Endothelial cell of umbilical vein (primary cell): Measurements from ENCODE around the gene ZMYM1. TPM values are rescaled to one million over a fixed set of nuclear protein-coding genes. Genes with fewer than 3 reads are reported as not detected.

Source experiments
- BruUV-seq: library from RNA; stranded (reverse); fragments of 400-500 nt; replicated peaks from 2 replicates; lab custom pipeline; 2021; lab: Mats Ljungman, UMichigan
- CTCF ChIA-PET: fragments of 300-600, 350-600 bp; sonication (Branson Sonifier 250); formaldehyde crosslinking; loops from one replicate; lab custom pipeline; 2021; ENCODE audit warnings: antibody characterized with exemption, inconsistent platforms; lab: Charles Lee
- POLR2A ChIA-PET: fragments of 300-600, 350-600 bp; sonication (Branson Sonifier 250); formaldehyde crosslinking; loops from one replicate; lab custom pipeline; 2021; ENCODE audit warnings: antibody characterized with exemption, inconsistent platforms; lab: Charles Lee
- DNase-seq: peaks from one replicate; pipeline ENCODE4 v3.0.0-alpha.2; 2011; ENCODE audit warnings: low read depth, low spot score
- FAIRE-seq: peaks from 2 replicates; lab custom pipeline; 2011; peaks lifted over from hg19 to GRCh38; lab: Jason Lieb, UNC
- H2AFZ ChIP-seq: 2 replicates; pipeline ENCODE4 v1.6.0; 2012; ENCODE audit warnings: low read depth, low read length, control low read depth, inconsistent platforms
- H3K27ac ChIP-seq: 2 replicates; pipeline ENCODE4 v1.5.1; 2011; ENCODE audit warnings: low read depth, mild to moderate bottlenecking, control low read depth, low read length, moderate library complexity; ENCODE audit not compliant: insufficient read depth
- H3K27me3 ChIP-seq, 2 experiments: 2 replicates each; pipeline versions ENCODE4 v1.6.0 to v1.6.1; 2011; ENCODE audit warnings: low read length in 2 of 2, mixed read lengths in 1 of 2; ENCODE audit not compliant: control insufficient read depth in 2 of 2, insufficient read depth in 2 of 2
- H3K36me3 ChIP-seq, 2 experiments: 2 replicates in 1 of 2; 3 replicates in 1 of 2; pipeline ENCODE4 v1.5.1; 2011; ENCODE audit warnings: low read length in 2 of 2, mild to moderate bottlenecking in 1 of 2, moderate library complexity in 1 of 2; ENCODE audit not compliant: control insufficient read depth in 2 of 2, insufficient read depth in 2 of 2; ENCODE audit errors: extremely low read depth in 1 of 2
- H3K4me1 ChIP-seq: 3 replicates; pipeline ENCODE4 v1.5.1; 2011; ENCODE audit warnings: mild to moderate bottlenecking, low read length; ENCODE audit not compliant: control insufficient read depth, insufficient read depth; ENCODE audit errors: extremely low read depth
- H3K4me2 ChIP-seq: 2 replicates; pipeline ENCODE4 v1.6.1; 2011; ENCODE audit warnings: low read length, control low read depth, mixed read lengths; ENCODE audit not compliant: insufficient read depth
- H3K4me3 ChIP-seq, 3 experiments: fragments of 200-600 bp in 1 of 3; sonication (generic), shearing (Covaris generic) in 1 of 3; replicated peaks in 1 of 3; 2 replicates each; pipeline ENCODE4 v1.5.1; 2011 to 2016; ENCODE audit warnings: control low read depth in 3 of 3, low read length in 3 of 3, mild to moderate bottlenecking in 2 of 3, inconsistent platforms in 1 of 3, low read depth in 1 of 3, moderate library complexity in 1 of 3; ENCODE audit not compliant: insufficient read depth in 1 of 3
- H3K79me2 ChIP-seq: 2 replicates; pipeline ENCODE4 v1.6.0; 2012; ENCODE audit warnings: low read length, inconsistent platforms; ENCODE audit not compliant: control insufficient read depth, insufficient read depth
- H3K9ac ChIP-seq: replicated peaks from 2 replicates; pipeline ENCODE3; 2011; ENCODE audit warnings: low read length, control low read depth; ENCODE audit not compliant: insufficient read depth; ENCODE audit errors: extremely low read depth
- H3K9me1 ChIP-seq: replicated peaks from 3 replicates; pipeline ENCODE4 v1.6.0; 2011; ENCODE audit warnings: mild to moderate bottlenecking, low read length; ENCODE audit not compliant: control insufficient read depth, insufficient read depth; ENCODE audit errors: extremely low read depth
- H3K9me3 ChIP-seq: replicated peaks from 2 replicates; pipeline ENCODE4 v1.5.1; 2012; ENCODE audit warnings: low read length, inconsistent platforms; ENCODE audit not compliant: control insufficient read depth, insufficient read depth
- H4K20me1 ChIP-seq: replicated peaks from 2 replicates; pipeline ENCODE3; 2011; ENCODE audit warnings: mild to moderate bottlenecking, low read length; ENCODE audit not compliant: control insufficient read depth, insufficient read depth; ENCODE audit errors: extremely low read depth
- CTCF ChIP-seq, 2 donors: IDR thresholded peaks; 1 replicate in 1 of 2; 2 replicates in 1 of 2; pipeline ENCODE4 v1.5.1; 2011; ENCODE audit warnings: low read length in 2 of 2, mild to moderate bottlenecking in 2 of 2, moderate library complexity in 2 of 2, control low read depth in 1 of 2, inconsistent platforms in 1 of 2, low read depth in 1 of 2; ENCODE audit not compliant: insufficient read depth in 1 of 2; ENCODE audit errors: extremely low read depth in 1 of 2
- EZH2 ChIP-seq: IDR thresholded peaks from 2 replicates; pipeline ENCODE4 v1.6.1; 2012; ENCODE audit warnings: borderline replicate concordance, low read depth, mild to moderate bottlenecking, moderate library complexity, low read length, inconsistent platforms; ENCODE audit not compliant: severe bottlenecking
- FOS ChIP-seq: IDR thresholded peaks from 2 replicates; pipeline ENCODE4 v1.6.1; 2011; ENCODE audit warnings: mild to moderate bottlenecking, low read length, moderate library complexity, borderline replicate concordance; ENCODE audit not compliant: insufficient read depth
- GATA2 ChIP-seq: IDR thresholded peaks from 2 replicates; pipeline ENCODE4 v1.7.0; 2011; ENCODE audit warnings: low read depth, mild to moderate bottlenecking, moderate library complexity, mixed read lengths, low read length; ENCODE audit not compliant: insufficient read length, insufficient read depth
- JUN ChIP-seq: IDR thresholded peaks from 2 replicates; pipeline ENCODE4 v1.6.1; 2011; ENCODE audit warnings: borderline replicate concordance, low read depth; ENCODE audit not compliant: insufficient read length, insufficient read depth
- MYC ChIP-seq: IDR thresholded peaks from one replicate; pipeline ENCODE4 v1.6.1; 2011; ENCODE audit warnings: mild to moderate bottlenecking, low read depth, low read length
- POLR2A ChIP-seq: IDR thresholded peaks from 2 replicates; pipeline ENCODE4 v1.6.1; 2012; ENCODE audit warnings: low read depth, mild to moderate bottlenecking, control low read depth, low read length
- POLR2AphosphoS5 ChIP-seq: IDR thresholded peaks from 2 replicates; pipeline ENCODE4 v1.6.1; 2012; ENCODE audit warnings: low read depth, mild to moderate bottlenecking, control low read depth, low read length, moderate library complexity; ENCODE audit not compliant: insufficient read depth
- dilution Hi-C: fragments of 300-500 bp; cut with MboI; formaldehyde crosslinking; loops from one replicate; pipeline ENCODE4 v1.15.0; 2019; ENCODE audit warnings: low sequenced_read_pairs; ENCODE audit not compliant: extremely low pct_ligation_motif_present
- intact Hi-C: fragments of 100-400 bp; cut with micrococcal nuclease; formaldehyde crosslinking; loops from one replicate; pipeline ENCODE4 v1.10.0; 2022
- polyA plus RNA-seq, 4 experiments: library from polyadenylated mRNA; depleted of rRNA in 3 of 4; stranded (reverse) in 3 of 4; unstranded in 1 of 4; fragments of >200 nt; gene quantifications; 2 replicates each; pipeline versions ENCODE4 v1.2.1 to v1.2.3, GENCODE V29; 2011 to 2012; ENCODE audit warnings: missing spikeins in 1 of 4
- total RNA-seq: library from RNA; stranded (reverse); gene quantifications from 2 replicates; pipeline ENCODE4 v1.2.3, GENCODE V29; 2021
- TF ChIP-seq, protein P1 (sequence below): IDR thresholded peaks from 2 replicates; pipeline ENCODE4 v1.6.1; 2011; ENCODE audit not compliant: insufficient read depth, insufficient read length

The ZMYM1 gene
- total and polyA plus RNA-seq, 2 donors (not counting 3 experiments of a cell fraction or from before 2014, with no cell fraction given), result 5.8 to 21.4 TPM

- Histone ChIP-seq H3K4me1 (peaks cover 10% of the 10 kb centered on the region), H3K9ac (no peak overlapping the region), H3K4me3 (no peak overlapping the region), H3K9me3 (no peaks in the 10 kb centered on the region), H3K27me3 (no peaks in the 10 kb centered on the region), H3K9me1 (no peaks in the 10 kb centered on the region), H3K79me2 (peaks cover 77% of the 10 kb centered on the region), H4K20me1 (no peaks in the 10 kb centered on the region), H3K27ac (peak overlapping the region; percentile 5), H3K4me2 (no peak overlapping the region), H2AFZ (no peak overlapping the region), H3K36me3 (no peaks in the 10 kb centered on the region)
- CTCF ChIA-PET, result interaction anchor here (1.1 to 1.6 kb wide), 3 partner anchors 26 to 83 kb away, joined by 3 to 9 read pairs (median 3); no protein-coding TSS in a partner anchor
- dilution Hi-C loops, result no loop called here
- no TSS peak for BruUV-seq
- POLR2A ChIA-PET, result no interaction called here
- no peak for FAIRE-seq
- intact Hi-C loops, result no loop called here
- no peak for TF ChIP-seq POLR2AphosphoS5
- TF ChIP-seq MYC, result no peak
- no peak for TF ChIP-seq EZH2
- no peak for TF ChIP-seq FOS
- no peak for TF ChIP-seq CTCF (IDR thresholded peaks at IDR 0.05; ENCODE audit: extremely low read depth in 1 of 2, insufficient read depth in 1 of 2, low read depth in 1 of 2, low read length in 2 of 2)
- no peak for TF ChIP-seq JUN
- TF ChIP-seq, protein P1, sequence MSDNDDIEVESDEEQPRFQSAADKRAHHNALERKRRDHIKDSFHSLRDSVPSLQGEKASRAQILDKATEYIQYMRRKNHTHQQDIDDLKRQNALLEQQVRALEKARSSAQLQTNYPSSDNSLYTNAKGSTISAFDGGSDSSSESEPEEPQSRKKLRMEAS, result no peak
- TF ChIP-seq GATA2, result no peak
- TF ChIP-seq POLR2A, result no peak
- peak; percentile 34 for DNase-seq
Observed at GRCh38 chr1:35085421-35085820, 6.2 kb downstream of the ZMYM1 start.
